IMR-90 (cell line): ENCODE measurements around the gene COX6B1. TPM values are rescaled to one million over a fixed set of nuclear protein-coding genes. Genes with fewer than 3 reads are reported as not detected.
A peak's percentile ranks its signal among the peaks of the same experiment; 100 is the strongest.

Experiments used
- ATAC-seq: fragments of 200-7000 bp; cut with Tn5 transposase; 2 replicates; pipeline ENCODE4 v1.9.1; 2020; ENCODE audit warnings: low read depth, mild to moderate bottlenecking, moderate library complexity
- BruUV-seq: library from RNA; stranded (reverse); fragments of 400-500 nt; replicated peaks from 2 replicates; lab custom pipeline; 2021; lab: Mats Ljungman, UMichigan
- CTCF ChIA-PET: fragments of 300-600 bp; formaldehyde crosslinking; extraction: SDS; loops from one replicate; lab custom pipeline; 2021; ENCODE audit warnings: antibody characterized with exemption; lab: Yijun Ruan, JAX
- POLR2A ChIA-PET: fragments of 300-600 bp; sonication (Branson Sonifier 250); formaldehyde crosslinking; loops from one replicate; lab custom pipeline; 2022; ENCODE audit warnings: antibody characterized with exemption; ENCODE audit not compliant: unreplicated experiment; lab: Charles Lee
- DNase-seq: peaks from one replicate; pipeline ENCODE4 v3.0.0; 2013
- H2AFZ ChIP-seq: replicated peaks from 2 replicates; pipeline ENCODE3; 2013; ENCODE audit warnings: low read length, mild to moderate bottlenecking; ENCODE audit not compliant: poor library complexity
- H2AK5ac ChIP-seq: 2 replicates; pipeline ENCODE4 v1.6.1; 2013; ENCODE audit warnings: low read depth, low read length, inconsistent platforms
- H2AK9ac ChIP-seq: replicated peaks from 2 replicates; pipeline ENCODE3; 2013; ENCODE audit warnings: mild to moderate bottlenecking, low read depth, low read length, moderate library complexity; ENCODE audit not compliant: poor library complexity
- H2BK120ac ChIP-seq: 2 replicates; pipeline ENCODE4 v1.6.1; 2013; ENCODE audit warnings: low read depth, low read length, inconsistent platforms
- H2BK15ac ChIP-seq: 3 replicates; pipeline ENCODE4 v1.6.1; 2013; ENCODE audit warnings: low read depth, low read length, inconsistent platforms
- H2BK20ac ChIP-seq: 2 replicates; pipeline ENCODE4 v1.6.1; 2013; ENCODE audit warnings: low read depth, mild to moderate bottlenecking, inconsistent platforms, low read length, moderate library complexity
- H2BK5ac ChIP-seq: 2 replicates; pipeline ENCODE4 v1.6.1; 2013; ENCODE audit warnings: mild to moderate bottlenecking, low read depth, low read length, inconsistent platforms; ENCODE audit not compliant: poor library complexity, severe bottlenecking
- H3K14ac ChIP-seq: replicated peaks from 2 replicates; pipeline ENCODE4 v1.6.1; 2013; ENCODE audit warnings: low read depth, low read length, inconsistent platforms
- H3K18ac ChIP-seq: 2 replicates; pipeline ENCODE4 v1.6.1; 2013; ENCODE audit warnings: low read depth, low read length, control low read depth
- H3K23ac ChIP-seq: 2 replicates; pipeline ENCODE4 v1.6.1; 2013; ENCODE audit warnings: low read depth, low read length, inconsistent platforms
- H3K27ac ChIP-seq: 2 replicates; pipeline ENCODE4 v1.5.1; 2013; ENCODE audit warnings: mild to moderate bottlenecking, control low read depth, low read length; ENCODE audit not compliant: insufficient read depth
- H3K27me3 ChIP-seq: 2 replicates; pipeline ENCODE4 v1.6.1; 2013; ENCODE audit warnings: low read length; ENCODE audit not compliant: control insufficient read depth, insufficient read depth
- H3K36me3 ChIP-seq: 2 replicates; pipeline ENCODE4 v1.6.1; 2013; ENCODE audit warnings: low read length, mixed read lengths; ENCODE audit not compliant: control insufficient read depth, insufficient read depth
- H3K4ac ChIP-seq: 2 replicates; pipeline ENCODE4 v1.6.1; 2013; ENCODE audit warnings: low read depth, low read length, inconsistent platforms
- H3K4me1 ChIP-seq: 2 replicates; pipeline ENCODE4 v1.6.1; 2013; ENCODE audit warnings: low read length, mixed read lengths; ENCODE audit not compliant: control insufficient read depth, insufficient read depth
- H3K4me2 ChIP-seq: 2 replicates; pipeline ENCODE4 v1.6.1; 2013; ENCODE audit warnings: low read depth, mild to moderate bottlenecking, control low read depth, low read length, moderate library complexity
- H3K4me3 ChIP-seq: 2 replicates; pipeline ENCODE4 v1.5.1; 2013; ENCODE audit warnings: low read depth, mild to moderate bottlenecking, control low read depth, low read length, moderate library complexity; ENCODE audit not compliant: insufficient read depth
- H3K56ac ChIP-seq: 2 replicates; pipeline ENCODE4 v1.6.1; 2013; ENCODE audit warnings: low read length, inconsistent platforms; ENCODE audit not compliant: insufficient read depth; ENCODE audit errors: extremely low read depth
- H3K79me1 ChIP-seq, 2 experiments: 2 replicates each; pipeline ENCODE4 v1.6.1; 2013; ENCODE audit warnings: low read length in 2 of 2, inconsistent platforms in 1 of 2, low read depth in 1 of 2
- H3K9ac ChIP-seq: 2 replicates; pipeline ENCODE4 v1.6.1; 2013; ENCODE audit warnings: low read depth, low read length, control low read depth
- H3K9me1 ChIP-seq: 2 replicates; pipeline ENCODE4 v1.6.1; 2013; ENCODE audit warnings: low read length, inconsistent platforms; ENCODE audit not compliant: insufficient read depth
- H3K9me3 ChIP-seq: 2 replicates; pipeline ENCODE4 v1.6.1; 2013; ENCODE audit warnings: low read length; ENCODE audit not compliant: control insufficient read depth, insufficient read depth
- H4K20me1 ChIP-seq: 2 replicates; pipeline ENCODE4 v1.6.1; 2013; ENCODE audit warnings: low read length, inconsistent platforms; ENCODE audit not compliant: insufficient read depth
- H4K5ac ChIP-seq: 2 replicates; pipeline ENCODE4 v1.6.1; 2013; ENCODE audit warnings: mild to moderate bottlenecking, low read depth, low read length, control low read depth
- H4K8ac ChIP-seq, 2 experiments: 2 replicates each; pipeline ENCODE4 v1.6.1; 2013; ENCODE audit warnings: low read depth in 2 of 2, low read length in 2 of 2, control low read depth in 1 of 2, inconsistent platforms in 1 of 2
- H4K91ac ChIP-seq: 2 replicates; pipeline ENCODE4 v1.6.1; 2013; ENCODE audit warnings: low read depth, low read length, inconsistent platforms; ENCODE audit not compliant: insufficient read depth
- MAZ ChIP-seq: IDR thresholded peaks from 2 replicates; pipeline ENCODE4 v1.6.1; 2012; ENCODE audit warnings: low read depth, mild to moderate bottlenecking, low read length, improper control_type of control experiment, moderate library complexity, borderline replicate concordance
- MXI1 ChIP-seq: IDR thresholded peaks from 2 replicates; pipeline ENCODE4 v1.6.1; 2012; ENCODE audit warnings: low read depth, mild to moderate bottlenecking, low read length, moderate library complexity, borderline replicate concordance
- RFX5 ChIP-seq: IDR thresholded peaks from 2 replicates; pipeline ENCODE4 v1.8.0; 2012; ENCODE audit warnings: low read depth, mild to moderate bottlenecking, low read length, moderate library complexity
- WGBS, 2 experiments: methylation state at CpG; one replicate each; pipeline versions ENCODE4 v1.1.5 to v1.1.7; 2013; ENCODE audit warnings: missing lambda C conversion rate in 2 of 2; ENCODE audit not compliant: insufficient read length in 1 of 2; ENCODE audit errors: extremely low coverage in 2 of 2; 5-methylcytosine and 5-hydroxymethylcytosine counted together
- dilution Hi-C: fragments of 300-500 bp; cut with HindIII; formaldehyde crosslinking; loops from one replicate; pipeline ENCODE4 v1.14.3; 2018; ENCODE audit warnings: low sequenced_read_pairs; ENCODE audit not compliant: unreplicated experiment
- in situ Hi-C: fragments of 300-500 bp; cut with MboI; formaldehyde crosslinking; loops from 3 replicates; pipeline ENCODE4 v1.14.3; 2019; ENCODE audit warnings: low sequenced_read_pairs, inconsistent platforms, mixed read lengths
- intact Hi-C: fragments of 100-400 bp; cut with micrococcal nuclease; formaldehyde crosslinking; loops from 2 replicates; pipeline ENCODE4 v1.10.0; 2022
- polyA plus RNA-seq, 3 experiments: library from polyadenylated mRNA; depleted of rRNA; stranded (reverse); fragments of >200 nt; gene quantifications; 2 replicates each; pipeline ENCODE4 v1.2.3, GENCODE V29; 2012; ENCODE audit warnings: low replicate concordance in 1 of 3
- total RNA-seq: library from RNA; depleted of rRNA; stranded (reverse); fragments of >200 nt; gene quantifications from 2 replicates; pipeline ENCODE4 v1.2.3, GENCODE V29; 2012; rRNA removed
- TF ChIP-seq, protein P1 (sequence below): fragments of 150-350 bp; IDR thresholded peaks from 2 replicates; pipeline ENCODE4 v1.6.1; 2017; ENCODE audit warnings: mild to moderate bottlenecking, antibody characterized with exemption, low read length, low read depth

The COX6B1 gene
- total and polyA plus RNA-seq, 2 of the 4 experiments (the other 2 are of a cell fraction): 914 to 983 TPM

- POLR2A ChIA-PET: no interaction called here
These were observed 56.1 kb downstream of the COX6B1 start, which contains the start of gene ZBTB32 for GRCh38 chr19:35704218-35704617. Gene ZBTB32, plus strand, starts transcription at chr19:35704558. Its CDS starts 10,069 bp downstream, at chr19:35714627.

More at GRCh38 chr19:35704218-35704617, 56.1 kb downstream of the COX6B1 start, which contains the start of gene ZBTB32:
- WGBS, 2 experiments: 12% methylated on average over 6 of the region's 24 CpGs; no CpG with 5 or more reads in 1 of the 2 experiments
- no peak within 1 kb of the TSS for H2BK15ac ChIP-seq
- H3K79me1 ChIP-seq: no peaks in the 10 kb centered on the region
- H3K23ac ChIP-seq: no peak within 1 kb of the TSS
- no peaks in the 10 kb centered on the region for H3K4me1 ChIP-seq
- no peak within 1 kb of the TSS for H2AK5ac ChIP-seq
- H3K14ac ChIP-seq: no peak within 1 kb of the TSS
- CTCF ChIA-PET: no interaction called here
- H4K91ac ChIP-seq: no peak within 1 kb of the TSS
- H3K27ac ChIP-seq: no peak within 1 kb of the TSS
- H3K4me2 ChIP-seq: no peak within 1 kb of the TSS
- DNase-seq (peak; percentile 61), ATAC-seq (peak; percentile 48)
- no peak within 1 kb of the TSS for H2BK5ac ChIP-seq
- H2AFZ ChIP-seq: peak within 1 kb of the TSS; percentile 58
- dilution Hi-C loops: no loop called here
- H3K9me3 ChIP-seq: no peaks in the 10 kb centered on the region
- TF ChIP-seq, protein P1, sequence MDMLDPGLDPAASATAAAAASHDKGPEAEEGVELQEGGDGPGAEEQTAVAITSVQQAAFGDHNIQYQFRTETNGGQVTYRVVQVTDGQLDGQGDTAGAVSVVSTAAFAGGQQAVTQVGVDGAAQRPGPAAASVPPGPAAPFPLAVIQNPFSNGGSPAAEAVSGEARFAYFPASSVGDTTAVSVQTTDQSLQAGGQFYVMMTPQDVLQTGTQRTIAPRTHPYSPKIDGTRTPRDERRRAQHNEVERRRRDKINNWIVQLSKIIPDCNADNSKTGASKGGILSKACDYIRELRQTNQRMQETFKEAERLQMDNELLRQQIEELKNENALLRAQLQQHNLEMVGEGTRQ: 0 out of 2 replicates have a peak, but pooled peaks have one; percentile 10
- 0 out of 2 replicates have a peak, but pooled peaks have one; percentile 10 for TF ChIP-seq RFX5
- TF ChIP-seq MXI1: peak; percentile 60; the same call in 1 of the 2 replicates
- TF ChIP-seq MAZ: no peak
- H4K5ac ChIP-seq: no peak within 1 kb of the TSS
- no peak within 1 kb of the TSS for H3K56ac ChIP-seq
- BruUV-seq: no TSS peak
- H4K20me1 ChIP-seq: no peaks in the 10 kb centered on the region
- no peak within 1 kb of the TSS for H3K9ac ChIP-seq
- no peaks in the 10 kb centered on the region for H3K27me3 ChIP-seq
- H2AK9ac ChIP-seq: no peak within 1 kb of the TSS
- H3K4ac ChIP-seq: no peak within 1 kb of the TSS
- no peak within 1 kb of the TSS for H2BK120ac ChIP-seq
- H4K8ac ChIP-seq: no peak within 1 kb of the TSS
- H3K4me3 ChIP-seq: no peak within 1 kb of the TSS
- H3K36me3 ChIP-seq: no peaks in the 10 kb centered on the region
- intact Hi-C loops: loop anchor here (5.0 kb wide), 1 partner anchor 157 kb away; the partner anchor contains the start of gene TMEM147
- in situ Hi-C loops: no loop called here
- H2BK20ac ChIP-seq: no peak within 1 kb of the TSS
- no peaks in the 10 kb centered on the region for H3K9me1 ChIP-seq
- H3K18ac ChIP-seq: no peak within 1 kb of the TSS

Other genes with a start within 250 kb of the COX6B1 start
- gene FFAR2, start 200.1 kb upstream of the COX6B1 start, total RNA-seq: not detected in 2 replicates
- gene FFAR2, start 200.1 kb upstream of the COX6B1 start, polyA plus RNA-seq (2012; rRNA removed): not detected in 2 replicates
- not detected in 2 replicates for gene KRTDAP, start 157.9 kb upstream of the COX6B1 start, total RNA-seq
- not detected in 2 replicates for gene KRTDAP, start 157.9 kb upstream of the COX6B1 start, polyA plus RNA-seq (2012; rRNA removed)
- 0.28 and 0.36 TPM in 2 replicates for gene DMKN, start 134.7 kb upstream of the COX6B1 start, total RNA-seq
- 2.2 and 2.4 TPM in 2 replicates for gene DMKN, start 134.7 kb upstream of the COX6B1 start, polyA plus RNA-seq (2012; rRNA removed)
- 0.56 and 0.72 TPM in 2 replicates for gene SBSN, start 120.0 kb upstream of the COX6B1 start, total RNA-seq
- 6.4 and 6.9 TPM in 2 replicates for gene SBSN, start 120.0 kb upstream of the COX6B1 start, polyA plus RNA-seq (2012; rRNA removed)
- not detected in 2 replicates for gene GAPDHS, start 114.9 kb upstream of the COX6B1 start, total RNA-seq
- not detected in 2 replicates for gene GAPDHS, start 114.9 kb upstream of the COX6B1 start, polyA plus RNA-seq (2012; rRNA removed)
- 59.2 and 67.6 TPM in 2 replicates for gene TMEM147, start 102.7 kb upstream of the COX6B1 start, total RNA-seq
- 108 and 132 TPM in 2 replicates for gene TMEM147, start 102.7 kb upstream of the COX6B1 start, polyA plus RNA-seq (2012; rRNA removed)
- not detected in 2 replicates for gene ATP4A, start 84.7 kb upstream of the COX6B1 start, total RNA-seq
- gene ATP4A, start 84.7 kb upstream of the COX6B1 start, polyA plus RNA-seq (2012; rRNA removed): not detected in 2 replicates
- gene PMIS2, start 62.1 kb upstream of the COX6B1 start, total RNA-seq: not detected in 2 replicates
- not detected in 2 replicates for gene PMIS2, start 62.1 kb upstream of the COX6B1 start, polyA plus RNA-seq (2012; rRNA removed)
- gene HAUS5, start 35.6 kb upstream of the COX6B1 start, total RNA-seq: 3.1 and 3.4 TPM in 2 replicates
- gene HAUS5, start 35.6 kb upstream of the COX6B1 start, polyA plus RNA-seq (2012; rRNA removed): 6.2 and 6.4 TPM in 2 replicates
- 19.0 and 20.6 TPM in 2 replicates for gene RBM42, start 19.3 kb upstream of the COX6B1 start, total RNA-seq
- 41.5 and 53.9 TPM in 2 replicates for gene RBM42, start 19.3 kb upstream of the COX6B1 start, polyA plus RNA-seq (2012; rRNA removed)
- 0.28 TPM in 1 of 2 replicates, not detected in the other for gene ETV2, start 6.6 kb upstream of the COX6B1 start, total RNA-seq
- gene ETV2, start 6.6 kb upstream of the COX6B1 start, polyA plus RNA-seq (2012; rRNA removed): 1.2 and 1.4 TPM in 2 replicates
- not detected in 2 replicates for gene UPK1A, start 18.2 kb downstream of the COX6B1 start, total RNA-seq
- gene UPK1A, start 18.2 kb downstream of the COX6B1 start, polyA plus RNA-seq (2012; rRNA removed): 0.20 and 0.21 TPM in 2 replicates
- not detected in 2 replicates for gene ZBTB32, start 56.2 kb downstream of the COX6B1 start, total RNA-seq
- not detected in 2 replicates for gene ZBTB32, start 56.2 kb downstream of the COX6B1 start, polyA plus RNA-seq (2012; rRNA removed)
- 1.9 and 3.0 TPM in 2 replicates for gene KMT2B, start 69.7 kb downstream of the COX6B1 start, total RNA-seq
- gene KMT2B, start 69.7 kb downstream of the COX6B1 start, polyA plus RNA-seq (2012; rRNA removed): 27.5 and 30.7 TPM in 2 replicates
- gene IGFLR1, start 94.1 kb downstream of the COX6B1 start, total RNA-seq: 0.72 and 2.8 TPM in 2 replicates
- gene IGFLR1, start 94.1 kb downstream of the COX6B1 start, polyA plus RNA-seq (2012; rRNA removed): 2.7 and 3.8 TPM in 2 replicates
- gene U2AF1L4, start 97.1 kb downstream of the COX6B1 start, total RNA-seq: 6.1 and 8.1 TPM in 2 replicates
- gene U2AF1L4, start 97.1 kb downstream of the COX6B1 start, polyA plus RNA-seq (2012; rRNA removed): 15.0 and 15.6 TPM in 2 replicates
- 8.6 and 9.0 TPM in 2 replicates for gene PSENEN, start 97.3 kb downstream of the COX6B1 start, total RNA-seq
- gene PSENEN, start 97.3 kb downstream of the COX6B1 start, polyA plus RNA-seq (2012; rRNA removed): 47.0 and 59.1 TPM in 2 replicates
- 12.7 and 12.8 TPM in 2 replicates for gene LIN37, start 100.3 kb downstream of the COX6B1 start, total RNA-seq
- gene LIN37, start 100.3 kb downstream of the COX6B1 start, polyA plus RNA-seq (2012; rRNA removed): 17.2 and 23.1 TPM in 2 replicates
- 5.7 and 6.9 TPM in 2 replicates for gene HSPB6, start 108.7 kb downstream of the COX6B1 start, total RNA-seq
- gene HSPB6, start 108.7 kb downstream of the COX6B1 start, polyA plus RNA-seq (2012; rRNA removed): 188 and 206 TPM in 2 replicates
- gene PROSER3, start 109.9 kb downstream of the COX6B1 start, total RNA-seq: 3.3 and 5.4 TPM in 2 replicates
- 17.9 and 21.8 TPM in 2 replicates for gene PROSER3, start 109.9 kb downstream of the COX6B1 start, polyA plus RNA-seq (2012; rRNA removed)
- 0.28 and 0.72 TPM in 2 replicates for gene ARHGAP33, start 127.2 kb downstream of the COX6B1 start, total RNA-seq
- gene ARHGAP33, start 127.2 kb downstream of the COX6B1 start, polyA plus RNA-seq (2012; rRNA removed): 11.9 and 16.3 TPM in 2 replicates
- not detected in 2 replicates for gene PRODH2, start 164.5 kb downstream of the COX6B1 start, total RNA-seq
- not detected in 2 replicates for gene PRODH2, start 164.5 kb downstream of the COX6B1 start, polyA plus RNA-seq (2012; rRNA removed)
- gene NPHS1, start 204.2 kb downstream of the COX6B1 start, total RNA-seq: not detected in 2 replicates
- not detected in 2 replicates for gene NPHS1, start 204.2 kb downstream of the COX6B1 start, polyA plus RNA-seq (2012; rRNA removed)
- not detected in 2 replicates for gene KIRREL2, start 208.6 kb downstream of the COX6B1 start, total RNA-seq
- 0.04 TPM in 1 of 2 replicates, not detected in the other for gene KIRREL2, start 208.6 kb downstream of the COX6B1 start, polyA plus RNA-seq (2012; rRNA removed)
- 4.7 and 6.7 TPM in 2 replicates for gene APLP1, start 220.3 kb downstream of the COX6B1 start, total RNA-seq
- gene APLP1, start 220.3 kb downstream of the COX6B1 start, polyA plus RNA-seq (2012; rRNA removed): 41.0 and 44.3 TPM in 2 replicates